Endothelial cell (in vitro differentiated cells): ENCODE measurements around the gene GLCCI1. TPM values are rescaled to one million over a fixed set of nuclear protein-coding genes. Genes with fewer than 3 reads are reported as not detected.

Experiments
- DNase-seq: peaks from one replicate; pipeline ENCODE4 v3.0.0; 2021; ENCODE audit warnings: low spot score
- H3K27ac Mint-ChIP-seq: one replicate; pipeline ENCODE4 v1.8.0; 2021; ENCODE audit warnings: mixed read lengths, inconsistent platforms; ENCODE audit not compliant: unreplicated experiment
- H3K27me3 Mint-ChIP-seq: one replicate; pipeline ENCODE4 v1.8.0; 2021; ENCODE audit warnings: mild to moderate bottlenecking, moderate library complexity, mixed read lengths, inconsistent platforms; ENCODE audit not compliant: unreplicated experiment
- H3K36me3 Mint-ChIP-seq: one replicate; pipeline ENCODE4 v1.8.0; 2021; ENCODE audit warnings: mild to moderate bottlenecking, low read depth, mixed read lengths, inconsistent platforms; ENCODE audit not compliant: unreplicated experiment
- H3K4me1 Mint-ChIP-seq: one replicate; pipeline ENCODE4 v1.8.0; 2021; ENCODE audit warnings: mild to moderate bottlenecking, mixed read lengths, inconsistent platforms; ENCODE audit not compliant: unreplicated experiment
- H3K4me3 Mint-ChIP-seq: one replicate; pipeline ENCODE4 v1.8.0; 2021; ENCODE audit warnings: mild to moderate bottlenecking, mixed read lengths, inconsistent platforms; ENCODE audit not compliant: unreplicated experiment
- H3K9me3 Mint-ChIP-seq: one replicate; pipeline ENCODE4 v1.8.0; 2021; ENCODE audit warnings: mixed read lengths, inconsistent platforms; ENCODE audit not compliant: unreplicated experiment
- total RNA-seq: library from RNA; stranded (reverse); fragmentation: NEBNext Ultra II Directional; extraction: Animal tissue kit (Norgen Biotek cat#: 25700); gene quantifications from one replicate; pipeline ENCODE4 v1.2.1, GENCODE V29; 2021; ENCODE audit not compliant: unreplicated experiment
- TF ChIP-seq, protein P1 (sequence below): fragments of 200-600 bp; sonication (generic); IDR thresholded peaks from one replicate; pipeline ENCODE4 v1.5.0; 2021; ENCODE audit warnings: antibody characterized with exemption; ENCODE audit not compliant: unreplicated experiment

GLCCI1 gene
- total RNA-seq, 1 donor from 2014 or later: 13.8 TPM

GRCh38 chr7:8121243-8121642 lies 152.6 kb downstream of the GLCCI1 start:
- Mint-ChIP-seq H3K27me3 (peaks cover 4% of the 10 kb centered on the region), H3K27ac (no peak overlapping the region), H3K9me3 (no peaks in the 10 kb centered on the region), H3K4me3 (no peak overlapping the region), H3K36me3 (peaks cover 37% of the 10 kb centered on the region), H3K4me1 (peaks cover 5% of the 10 kb centered on the region)
- TF ChIP-seq, protein P1, sequence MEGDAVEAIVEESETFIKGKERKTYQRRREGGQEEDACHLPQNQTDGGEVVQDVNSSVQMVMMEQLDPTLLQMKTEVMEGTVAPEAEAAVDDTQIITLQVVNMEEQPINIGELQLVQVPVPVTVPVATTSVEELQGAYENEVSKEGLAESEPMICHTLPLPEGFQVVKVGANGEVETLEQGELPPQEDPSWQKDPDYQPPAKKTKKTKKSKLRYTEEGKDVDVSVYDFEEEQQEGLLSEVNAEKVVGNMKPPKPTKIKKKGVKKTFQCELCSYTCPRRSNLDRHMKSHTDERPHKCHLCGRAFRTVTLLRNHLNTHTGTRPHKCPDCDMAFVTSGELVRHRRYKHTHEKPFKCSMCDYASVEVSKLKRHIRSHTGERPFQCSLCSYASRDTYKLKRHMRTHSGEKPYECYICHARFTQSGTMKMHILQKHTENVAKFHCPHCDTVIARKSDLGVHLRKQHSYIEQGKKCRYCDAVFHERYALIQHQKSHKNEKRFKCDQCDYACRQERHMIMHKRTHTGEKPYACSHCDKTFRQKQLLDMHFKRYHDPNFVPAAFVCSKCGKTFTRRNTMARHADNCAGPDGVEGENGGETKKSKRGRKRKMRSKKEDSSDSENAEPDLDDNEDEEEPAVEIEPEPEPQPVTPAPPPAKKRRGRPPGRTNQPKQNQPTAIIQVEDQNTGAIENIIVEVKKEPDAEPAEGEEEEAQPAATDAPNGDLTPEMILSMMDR: no peak
- DNase-seq: no peak

DNA sequence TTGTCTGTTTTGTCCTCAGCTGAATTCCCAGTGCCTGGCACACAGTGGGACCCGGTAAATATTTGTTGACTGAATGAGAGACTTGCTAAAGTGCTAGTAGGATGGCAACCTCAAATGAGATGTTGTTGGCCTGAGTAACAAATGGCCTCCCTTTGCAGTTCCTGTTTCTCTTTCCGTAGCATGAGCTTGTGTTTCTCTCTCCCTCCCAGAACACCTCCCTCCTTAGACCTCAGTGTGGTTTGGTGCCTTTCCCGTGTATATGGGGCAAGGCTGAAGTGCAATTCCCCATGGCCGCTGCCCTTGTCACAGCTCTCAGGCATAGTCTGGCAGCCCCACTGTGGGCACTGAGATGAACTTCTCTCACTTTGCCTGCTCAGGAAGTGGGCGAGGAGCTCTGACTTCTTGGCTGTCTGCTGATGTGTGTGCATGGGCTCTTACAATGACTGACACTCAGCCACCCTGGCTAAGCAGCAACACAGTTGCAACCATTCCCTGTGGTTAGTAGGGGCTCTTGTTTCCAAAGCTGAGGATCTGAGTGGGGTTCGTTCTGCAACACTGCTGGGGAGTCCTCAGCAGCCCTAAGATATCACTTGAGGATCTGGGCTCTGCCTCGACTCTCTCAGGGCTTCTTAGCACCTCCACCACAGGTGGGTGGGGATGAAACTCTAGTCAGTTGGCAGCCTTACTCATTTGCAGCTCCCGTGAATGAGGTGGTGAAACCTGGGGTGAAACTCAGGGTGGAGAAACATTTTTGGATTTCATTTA lies 157.3 kb downstream of the GLCCI1 start:
- Mint-ChIP-seq H3K4me3 (peak overlapping the region; percentile 1), H3K27ac (no peak overlapping the region), H3K9me3 (no peaks in the 10 kb centered on the region), H3K4me1 (peaks cover 5% of the 10 kb centered on the region), H3K27me3 (peaks cover 2% of the 10 kb centered on the region), H3K36me3 (peaks cover 39% of the 10 kb centered on the region)
- DNase-seq: no peak
- TF ChIP-seq, protein P1: no peak

DNA sequence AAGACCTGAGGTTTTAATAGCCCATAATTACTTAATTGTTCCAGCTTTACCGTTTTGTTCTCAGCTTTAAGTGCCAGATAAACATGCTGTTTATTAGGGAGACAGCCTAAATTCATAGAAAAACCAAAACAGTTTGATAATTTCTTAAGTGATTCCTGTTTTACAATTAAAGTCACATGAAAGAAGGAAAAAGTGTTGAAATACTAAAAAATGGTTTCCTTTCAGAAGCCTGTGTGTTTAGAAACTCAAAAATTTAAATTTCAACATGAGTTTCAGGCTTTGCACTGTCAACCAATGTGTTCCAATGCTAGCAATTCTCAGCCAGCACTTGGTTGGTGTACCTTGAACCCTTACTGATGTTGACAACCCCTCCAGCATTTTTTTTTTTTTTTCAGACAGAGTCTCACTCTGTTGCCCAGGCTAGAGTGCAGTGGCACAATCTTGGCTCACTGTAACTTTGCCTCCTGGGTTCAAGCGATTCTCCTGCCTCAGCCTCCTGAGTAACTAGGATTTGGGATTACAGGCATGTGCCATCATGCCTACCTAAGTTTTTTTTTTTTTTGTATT lies 158.1 kb downstream of the GLCCI1 start:
- H3K36me3 Mint-ChIP-seq: peaks cover 33% of the 10 kb centered on the region
- H3K27me3 Mint-ChIP-seq: peaks cover 2% of the 10 kb centered on the region
- peaks cover 5% of the 10 kb centered on the region for H3K4me1 Mint-ChIP-seq
- H3K4me3 Mint-ChIP-seq: no peak overlapping the region
- DNase-seq: no peak
- TF ChIP-seq, protein P1: no peak
- no peaks in the 10 kb centered on the region for H3K9me3 Mint-ChIP-seq
- H3K27ac Mint-ChIP-seq: no peak overlapping the region

DNA sequence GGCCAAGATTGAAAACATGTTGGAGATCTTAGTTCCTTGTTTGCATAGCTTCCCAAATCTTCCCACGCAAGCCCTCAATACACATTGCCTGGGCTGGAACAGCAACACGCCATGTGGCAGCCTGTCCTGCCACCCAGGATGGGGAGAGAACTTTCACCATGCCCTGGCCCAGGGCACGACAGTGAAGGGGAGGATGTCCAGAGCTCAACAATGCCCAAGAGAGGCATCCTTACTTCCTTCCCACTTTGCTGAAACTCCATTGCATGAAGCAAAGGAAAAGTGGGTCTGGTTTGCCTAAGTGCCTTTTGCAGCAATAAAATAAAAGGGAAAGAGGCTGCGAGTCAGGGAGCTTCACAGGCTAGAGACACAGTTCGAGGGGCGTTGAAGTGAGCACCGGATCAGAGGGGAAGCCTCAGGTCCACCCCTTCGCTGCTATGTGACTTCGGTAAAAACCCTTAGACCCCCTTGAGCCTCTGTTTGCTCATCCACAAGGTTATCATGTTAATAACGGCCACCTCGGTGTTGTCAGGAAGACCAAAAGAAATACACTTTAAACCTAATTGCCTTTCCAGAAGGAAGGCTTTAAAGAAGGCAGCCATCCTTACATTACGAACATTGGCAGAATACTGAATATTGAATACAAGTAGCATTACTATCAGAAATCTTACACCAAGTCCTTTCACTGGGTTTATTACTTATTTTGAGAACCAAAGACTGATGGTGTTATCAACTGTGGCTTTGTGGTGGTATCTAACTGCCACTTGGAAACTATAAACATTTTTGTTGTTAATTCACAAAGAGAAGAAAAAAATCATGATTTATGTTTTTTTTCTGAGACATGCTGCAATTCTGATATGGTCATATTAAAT lies 160.1 kb downstream of the GLCCI1 start:
- DNase-seq: no peak
- no peaks in the 10 kb centered on the region for H3K9me3 Mint-ChIP-seq

More for the DNA sequence above, 160.1 kb downstream of the GLCCI1 start:
- Mint-ChIP-seq H3K4me1 (peaks cover 10% of the 10 kb centered on the region), H3K36me3 (peaks cover 23% of the 10 kb centered on the region), H3K4me3 (no peak overlapping the region), H3K27me3 (no peaks in the 10 kb centered on the region), H3K27ac (no peak overlapping the region)
- TF ChIP-seq, protein P1: no peak
